NCI-H226 (cell line): ENCODE data around the gene ABCA6.

Experiments
- DNase-seq: peaks from one replicate; pipeline ENCODE4 v3.0.0-alpha.2; 2015

Gene ABCA6

GRCh38 chr17:69047368-69048263 lies 94.1 kb downstream of the ABCA6 start:
- peak; percentile 90 for DNase-seq

GRCh38 chr17:69046121-69046807 lies 95.4 kb downstream of the ABCA6 start:
- DNase-seq: no peak

DNA sequence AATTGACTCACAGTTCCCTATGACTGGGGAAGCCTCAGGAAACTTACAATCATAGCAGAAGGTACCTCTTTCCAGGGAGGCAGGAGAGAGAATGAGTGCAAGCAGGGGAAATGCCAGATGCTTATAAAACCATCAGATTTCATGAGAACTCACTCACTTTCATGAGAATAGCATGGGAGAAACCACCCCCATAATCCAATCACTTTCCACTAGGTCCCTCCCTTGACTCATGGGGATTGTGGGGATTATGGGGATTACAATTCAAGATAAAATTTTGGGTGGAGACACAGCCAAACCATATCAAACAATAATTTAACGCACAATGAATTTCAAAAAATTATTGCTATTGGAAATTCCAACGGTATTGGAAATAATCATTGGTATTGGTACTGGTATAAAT lies 96.0 kb downstream of the ABCA6 start:
- DNase-seq: no peak

DNA sequence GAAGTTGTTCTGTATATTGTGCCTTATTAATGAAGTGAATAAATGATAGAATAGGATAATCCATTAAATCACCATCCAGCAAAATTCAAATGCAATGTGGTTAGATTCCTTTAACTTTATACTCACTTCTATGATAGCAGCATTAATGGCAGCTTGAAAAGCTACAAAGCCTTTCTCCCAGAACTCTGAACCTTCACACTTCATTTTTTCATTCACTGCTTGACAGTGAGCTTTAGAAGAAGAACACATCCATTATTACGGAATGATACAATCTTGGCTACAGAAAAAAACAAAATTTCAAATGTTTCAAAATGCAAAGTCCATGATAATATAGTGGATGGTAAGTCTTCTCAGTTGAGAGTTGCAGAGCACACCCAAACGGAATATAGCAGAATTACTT lies 97.3 kb downstream of the ABCA6 start:
- no peak for DNase-seq

- no peak for DNase-seq
Observed at GRCh38 chr17:69043098-69043734, 98.5 kb downstream of the ABCA6 start.

GRCh38 chr17:69042308-69042707 lies 99.4 kb downstream of the ABCA6 start:
- no peak for DNase-seq

DNA sequence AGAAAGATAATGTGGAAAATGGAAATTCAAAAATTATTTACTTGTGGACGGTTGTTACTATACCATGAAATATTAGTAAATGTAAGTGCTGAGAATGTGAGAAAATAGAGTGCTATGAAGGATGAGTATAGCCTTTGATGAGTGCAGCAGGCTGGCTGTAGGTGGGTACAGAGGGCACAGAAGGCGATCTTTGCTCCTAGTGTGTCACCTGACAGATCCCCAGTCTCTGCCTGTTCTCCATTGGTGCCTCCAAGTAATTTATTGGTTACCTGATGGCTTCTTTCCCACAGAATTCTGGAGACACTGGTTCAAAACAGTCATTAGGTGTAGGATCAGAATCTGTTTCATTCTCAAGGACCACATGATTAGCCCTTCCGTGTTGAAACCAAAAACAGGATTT lies 109.9 kb downstream of the ABCA6 start:
- DNase-seq: no peak

- no peak for DNase-seq
Observed at GRCh38 chr17:69030169-69030568, 111.5 kb downstream of the ABCA6 start.
